Fibroblast of lung (primary cell): ENCODE data around the gene SPNS1. TPM values are rescaled to one million over a fixed set of nuclear protein-coding genes. Genes with fewer than 3 reads are reported as not detected.

Source experiments
- DNase-seq, 2 donors: peaks; one replicate each; pipeline versions ENCODE4 v3.0.0 to v3.0.0-alpha.2; 2010; ENCODE audit warnings: low read depth in 2 of 2
- H2AFZ ChIP-seq: 2 replicates; pipeline ENCODE4 v1.5.1; 2012; ENCODE audit warnings: low read length, control low read depth, inconsistent platforms
- H3K27ac ChIP-seq: 2 replicates; pipeline ENCODE4 v1.5.1; 2011; ENCODE audit warnings: low read length, control low read depth; ENCODE audit not compliant: insufficient read depth
- H3K27me3 ChIP-seq: 2 replicates; pipeline ENCODE4 v1.5.1; 2011; ENCODE audit warnings: mild to moderate bottlenecking, low read length; ENCODE audit not compliant: control insufficient read depth, insufficient read depth
- H3K36me3 ChIP-seq: 2 replicates; pipeline ENCODE4 v1.5.1; 2011; ENCODE audit warnings: low read length; ENCODE audit not compliant: control insufficient read depth, insufficient read depth
- H3K4me1 ChIP-seq: 2 replicates; pipeline ENCODE4 v1.5.1; 2011; ENCODE audit warnings: low read length; ENCODE audit not compliant: control insufficient read depth, insufficient read depth; ENCODE audit errors: extremely low read depth
- H3K4me2 ChIP-seq: 2 replicates; pipeline ENCODE4 v1.5.1; 2011; ENCODE audit warnings: low read length, control low read depth; ENCODE audit not compliant: insufficient read depth; ENCODE audit errors: extremely low read depth
- H3K4me3 ChIP-seq, 4 experiments: fragments of 200-600 bp in 1 of 4; sonication (generic) in 1 of 4; replicated peaks in 1 of 4; 2 replicates each; pipeline ENCODE4 v1.5.1; 2011 to 2016; ENCODE audit warnings: low read length in 4 of 4, low read depth in 3 of 4, mild to moderate bottlenecking in 3 of 4, control low read depth in 2 of 4, inconsistent platforms in 1 of 4, mixed read lengths in 1 of 4; ENCODE audit not compliant: insufficient read depth in 1 of 4; ENCODE audit errors: control extremely low read depth in 1 of 4
- H3K79me2 ChIP-seq: 2 replicates; pipeline ENCODE4 v1.5.1; 2012; ENCODE audit warnings: mild to moderate bottlenecking, low read length, inconsistent platforms; ENCODE audit not compliant: control insufficient read depth, insufficient read depth
- H3K9ac ChIP-seq: 2 replicates; pipeline ENCODE4 v1.5.1; 2011; ENCODE audit warnings: mild to moderate bottlenecking, low read length, control low read depth; ENCODE audit not compliant: insufficient read depth
- H3K9me3 ChIP-seq: 2 replicates; pipeline ENCODE4 v1.5.1; 2012; ENCODE audit warnings: low read depth, low read length; ENCODE audit not compliant: control insufficient read depth, insufficient read depth
- H4K20me1 ChIP-seq: 2 replicates; pipeline ENCODE4 v1.5.1; 2011; ENCODE audit warnings: low read length; ENCODE audit not compliant: control insufficient read depth, insufficient read depth; ENCODE audit errors: extremely low read depth
- CTCF ChIP-seq, 2 donors: IDR thresholded peaks in 1 of 2; conservative IDR thresholded peaks in 1 of 2; 1 replicate in 1 of 2; 2 replicates in 1 of 2; pipeline ENCODE4 v1.5.1; 2011 to 2012; ENCODE audit warnings: low read length in 2 of 2, control low read depth in 1 of 2, inconsistent platforms in 1 of 2, low read depth in 1 of 2, mild to moderate bottlenecking in 1 of 2
- EZH2 ChIP-seq: IDR thresholded peaks from 2 replicates; pipeline ENCODE4 v1.5.1; 2012; ENCODE audit warnings: low read length, control low read depth, mild to moderate bottlenecking; ENCODE audit errors: missing control alignments
- polyA plus RNA-seq, 2 donors: library from polyadenylated mRNA; depleted of rRNA in 1 of 2; stranded (reverse) in 1 of 2; unstranded in 1 of 2; fragments of >200 nt; gene quantifications; 2 replicates each; pipeline ENCODE4 v1.2.1, GENCODE V29; 2011 to 2012; ENCODE audit warnings: missing spikeins in 1 of 2
- total RNA-seq: library from RNA; depleted of rRNA; stranded (reverse); fragments of >200 nt; gene quantifications from 2 replicates; pipeline ENCODE4 v1.2.1, GENCODE V29; 2014

SPNS1 gene
- total and polyA plus RNA-seq, 2 donors (not counting 1 experiment from before 2014, with no cell fraction given), result 19.5 to 27.1 TPM

GRCh38 chr16:29024278-29024677 is 49.7 kb downstream of the SPNS1 start:
- H3K79me2 ChIP-seq, result no peaks in the 10 kb centered on the region
- H3K4me1 ChIP-seq, result peaks cover 8% of the 10 kb centered on the region
- no peak overlapping the region for H3K4me2 ChIP-seq
- peaks cover 2% of the 10 kb centered on the region for H3K27me3 ChIP-seq
- H3K9me3 ChIP-seq, result no peaks in the 10 kb centered on the region
- no peak overlapping the region for H3K27ac ChIP-seq
- TF ChIP-seq EZH2 (no peak), CTCF (conservative IDR thresholded peaks at IDR 0.05 in 1 of 2, IDR thresholded peaks at IDR 0.05 in 1 of 2; ENCODE audit: low read depth in 1 of 2, low read length in 2 of 2) (no peak)
- DNase-seq, result no peak
- H3K4me3 ChIP-seq, result no peak overlapping the region
- no peaks in the 10 kb centered on the region for H4K20me1 ChIP-seq
- H2AFZ ChIP-seq, result no peak overlapping the region
- no peaks in the 10 kb centered on the region for H3K36me3 ChIP-seq
- H3K9ac ChIP-seq, result no peak overlapping the region

GRCh38 chr16:29025218-29025617 is 50.6 kb downstream of the SPNS1 start:
- H3K9me3 ChIP-seq, result no peaks in the 10 kb centered on the region
- no peak overlapping the region for H2AFZ ChIP-seq
- H3K4me2 ChIP-seq, result no peak overlapping the region
- H4K20me1 ChIP-seq, result no peaks in the 10 kb centered on the region
- no peak overlapping the region for H3K27ac ChIP-seq
- no peaks in the 10 kb centered on the region for H3K36me3 ChIP-seq
- H3K27me3 ChIP-seq, result peaks cover 2% of the 10 kb centered on the region
- DNase-seq, result no peak
- no peaks in the 10 kb centered on the region for H3K79me2 ChIP-seq
- no peak overlapping the region for H3K4me3 ChIP-seq
- H3K9ac ChIP-seq, result no peak overlapping the region
- TF ChIP-seq EZH2 (no peak), CTCF (conservative IDR thresholded peaks at IDR 0.05 in 1 of 2, IDR thresholded peaks at IDR 0.05 in 1 of 2; ENCODE audit: low read depth in 1 of 2, low read length in 2 of 2) (no peak)
- peaks cover 10% of the 10 kb centered on the region for H3K4me1 ChIP-seq

GRCh38 chr16:29025735-29026134 is 51.2 kb downstream of the SPNS1 start:
- H3K4me3 ChIP-seq, result no peak overlapping the region
- H3K4me2 ChIP-seq, result no peak overlapping the region
- no peaks in the 10 kb centered on the region for H3K9me3 ChIP-seq
- no peak for DNase-seq
- TF ChIP-seq CTCF (conservative IDR thresholded peaks at IDR 0.05 in 1 of 2, IDR thresholded peaks at IDR 0.05 in 1 of 2; ENCODE audit: low read depth in 1 of 2, low read length in 2 of 2) (no peak), EZH2 (no peak)
- no peaks in the 10 kb centered on the region for H4K20me1 ChIP-seq
- H3K4me1 ChIP-seq, result peaks cover 10% of the 10 kb centered on the region
- H3K27me3 ChIP-seq, result peaks cover 2% of the 10 kb centered on the region
- H3K9ac ChIP-seq, result no peak overlapping the region
- no peaks in the 10 kb centered on the region for H3K36me3 ChIP-seq
- no peak overlapping the region for H3K27ac ChIP-seq
- H3K79me2 ChIP-seq, result no peaks in the 10 kb centered on the region
- no peak overlapping the region for H2AFZ ChIP-seq
